ENCODE measurements around the gene SMARCAL1. TPM values are rescaled to one million over a fixed set of nuclear protein-coding genes. Genes with fewer than 3 reads are reported as not detected.
A peak's percentile ranks its signal among the peaks of the same experiment; 100 is the strongest.

SMARCAL1 gene
- total and polyA plus RNA-seq, 9 of the 15 experiments (the other 6 are each of a cell fraction or from before 2014, with no cell fraction given) = 8.2 to 27.9 (median 12.4) TPM

GRCh38 chr2:216498379-216499352, 86.4 kb downstream of the SMARCAL1 start, which contains the start of gene RPL37A (continued):
- TF ChIP-seq, protein P1, sequence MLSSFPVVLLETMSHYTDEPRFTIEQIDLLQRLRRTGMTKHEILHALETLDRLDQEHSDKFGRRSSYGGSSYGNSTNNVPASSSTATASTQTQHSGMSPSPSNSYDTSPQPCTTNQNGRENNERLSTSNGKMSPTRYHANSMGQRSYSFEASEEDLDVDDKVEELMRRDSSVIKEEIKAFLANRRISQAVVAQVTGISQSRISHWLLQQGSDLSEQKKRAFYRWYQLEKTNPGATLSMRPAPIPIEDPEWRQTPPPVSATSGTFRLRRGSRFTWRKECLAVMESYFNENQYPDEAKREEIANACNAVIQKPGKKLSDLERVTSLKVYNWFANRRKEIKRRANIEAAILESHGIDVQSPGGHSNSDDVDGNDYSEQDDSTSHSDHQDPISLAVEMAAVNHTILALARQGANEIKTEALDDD (IDR thresholded peaks at IDR 0.05) = no peak
- peak; percentile 99 for TF ChIP-seq TAF9B (IDR thresholded peaks at IDR 0.05; ENCODE audit: partially characterized antibody)
- no peak for TF ChIP-seq ZNF551 (CRISPR knock-in tag; IDR thresholded peaks at IDR 0.05)
- no peak for TF ChIP-seq YBX1 (IDR thresholded peaks at IDR 0.05)
- TF ChIP-seq HES1 (IDR thresholded peaks at IDR 0.05; ENCODE audit: low read depth) = no peak
- TF ChIP-seq, protein P2, sequence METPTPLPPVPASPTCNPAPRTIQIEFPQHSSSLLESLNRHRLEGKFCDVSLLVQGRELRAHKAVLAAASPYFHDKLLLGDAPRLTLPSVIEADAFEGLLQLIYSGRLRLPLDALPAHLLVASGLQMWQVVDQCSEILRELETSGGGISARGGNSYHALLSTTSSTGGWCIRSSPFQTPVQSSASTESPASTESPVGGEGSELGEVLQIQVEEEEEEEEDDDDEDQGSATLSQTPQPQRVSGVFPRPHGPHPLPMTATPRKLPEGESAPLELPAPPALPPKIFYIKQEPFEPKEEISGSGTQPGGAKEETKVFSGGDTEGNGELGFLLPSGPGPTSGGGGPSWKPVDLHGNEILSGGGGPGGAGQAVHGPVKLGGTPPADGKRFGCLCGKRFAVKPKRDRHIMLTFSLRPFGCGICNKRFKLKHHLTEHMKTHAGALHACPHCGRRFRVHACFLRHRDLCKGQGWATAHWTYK (CRISPR knock-in tag; IDR thresholded peaks at IDR 0.05) = no peak
- no peak for TF ChIP-seq PTRF (tag; IDR thresholded peaks at IDR 0.05)
- peak; percentile 3 to 35; a peak in 2 of 4 replicates for TF ChIP-seq RCOR1 (IDR thresholded peaks at IDR 0.05; ENCODE audit: borderline replicate concordance in 1 of 2, low read depth in 2 of 2, low read length in 2 of 2)
- TF ChIP-seq NFIX (CRISPR knock-in tag; IDR thresholded peaks at IDR 0.05; ENCODE audit: low read depth) = no peak
- TF ChIP-seq FOXA3 (CRISPR knock-in tag; conservative IDR thresholded peaks at IDR 0.05 in 1 of 2, IDR thresholded peaks at IDR 0.05 in 1 of 2) = no peak
- TF ChIP-seq ZNF583 (CRISPR knock-in tag; IDR thresholded peaks at IDR 0.05) = no peak
- TF ChIP-seq THAP7 (CRISPR knock-in tag; IDR thresholded peaks at IDR 0.05) = no peak
- TF ChIP-seq ZBTB11 (CRISPR knock-in tag; IDR thresholded peaks at IDR 0.05) = peak in 1 of 3 experiments; percentile 14; a peak in 1 of 6 replicates
- no peak for TF ChIP-seq GATA2 (CRISPR knock-in tag; IDR thresholded peaks at IDR 0.05)
- TF ChIP-seq PHTF2 (CRISPR knock-in tag; IDR thresholded peaks at IDR 0.05) = no peak
- TF ChIP-seq CCAR2 (IDR thresholded peaks at IDR 0.05; ENCODE audit: low read depth, low read length) = no peak
- TF ChIP-seq, protein P3, sequence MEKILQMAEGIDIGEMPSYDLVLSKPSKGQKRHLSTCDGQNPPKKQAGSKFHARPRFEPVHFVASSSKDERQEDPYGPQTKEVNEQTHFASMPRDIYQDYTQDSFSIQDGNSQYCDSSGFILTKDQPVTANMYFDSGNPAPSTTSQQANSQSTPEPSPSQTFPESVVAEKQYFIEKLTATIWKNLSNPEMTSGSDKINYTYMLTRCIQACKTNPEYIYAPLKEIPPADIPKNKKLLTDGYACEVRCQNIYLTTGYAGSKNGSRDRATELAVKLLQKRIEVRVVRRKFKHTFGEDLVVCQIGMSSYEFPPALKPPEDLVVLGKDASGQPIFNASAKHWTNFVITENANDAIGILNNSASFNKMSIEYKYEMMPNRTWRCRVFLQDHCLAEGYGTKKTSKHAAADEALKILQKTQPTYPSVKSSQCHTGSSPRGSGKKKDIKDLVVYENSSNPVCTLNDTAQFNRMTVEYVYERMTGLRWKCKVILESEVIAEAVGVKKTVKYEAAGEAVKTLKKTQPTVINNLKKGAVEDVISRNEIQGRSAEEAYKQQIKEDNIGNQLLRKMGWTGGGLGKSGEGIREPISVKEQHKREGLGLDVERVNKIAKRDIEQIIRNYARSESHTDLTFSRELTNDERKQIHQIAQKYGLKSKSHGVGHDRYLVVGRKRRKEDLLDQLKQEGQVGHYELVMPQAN (IDR thresholded peaks at IDR 0.05; ENCODE audit: borderline replicate concordance) = peak; percentile 86

All from K562 (cell line).